ENCODE data around the gene TBCB. TPM values are rescaled to one million over a fixed set of nuclear protein-coding genes. Genes with fewer than 3 reads are reported as not detected.

Gene TBCB
- total RNA-seq, 1 donor from 2014 or later = 129 TPM

DNA sequence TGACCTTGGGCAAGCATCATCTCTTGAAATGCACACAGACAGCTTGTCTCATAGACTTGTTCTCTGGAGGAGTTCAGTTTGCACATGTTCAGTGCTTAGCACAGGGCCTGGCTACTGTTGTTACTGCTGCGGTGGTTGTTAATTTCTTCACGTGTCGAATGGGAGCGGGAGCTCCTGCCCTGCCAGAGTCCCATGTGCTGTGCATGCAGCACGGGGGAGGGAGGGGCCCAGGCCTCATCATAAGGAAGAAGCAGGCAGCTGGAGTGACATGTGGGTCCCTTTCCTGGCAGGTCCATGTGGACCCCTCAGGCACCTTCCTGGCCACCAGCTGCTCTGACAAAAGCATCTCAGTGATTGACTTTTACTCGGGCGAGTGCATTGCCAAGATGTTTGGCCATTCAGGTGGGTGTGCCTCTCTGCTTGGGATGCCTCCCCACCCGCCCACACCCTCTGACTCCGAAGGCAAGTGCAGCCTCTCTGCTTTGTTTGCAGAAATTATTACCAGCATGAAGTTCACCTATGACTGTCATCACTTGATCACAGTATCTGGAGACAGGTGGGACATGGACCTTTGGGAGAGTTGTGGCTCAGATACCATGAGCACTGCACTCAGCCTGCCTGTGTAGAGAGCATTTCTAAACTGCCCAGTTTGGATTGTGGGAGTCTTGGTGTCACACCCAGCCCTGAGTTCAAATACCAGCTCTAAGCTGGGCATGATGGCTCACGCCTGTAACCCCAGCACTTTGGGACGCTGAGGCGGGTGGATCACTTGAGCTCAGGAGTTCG is 24.2 kb upstream of the TBCB start:
- Mint-ChIP-seq H3K27me3 (no peaks in the 10 kb centered on the region), H3K27ac (no peak overlapping the region), H3K4me3 (no peak overlapping the region), H3K36me3 (ENCODE audit: low read depth) (peaks cover 40% of the 10 kb centered on the region), H3K4me1 (peaks cover 13% of the 10 kb centered on the region), H3K9me3 (no peaks in the 10 kb centered on the region)
- DNase-seq = no peak
- intact Hi-C loops (cut with micrococcal nuclease) = no loop called here

DNA sequence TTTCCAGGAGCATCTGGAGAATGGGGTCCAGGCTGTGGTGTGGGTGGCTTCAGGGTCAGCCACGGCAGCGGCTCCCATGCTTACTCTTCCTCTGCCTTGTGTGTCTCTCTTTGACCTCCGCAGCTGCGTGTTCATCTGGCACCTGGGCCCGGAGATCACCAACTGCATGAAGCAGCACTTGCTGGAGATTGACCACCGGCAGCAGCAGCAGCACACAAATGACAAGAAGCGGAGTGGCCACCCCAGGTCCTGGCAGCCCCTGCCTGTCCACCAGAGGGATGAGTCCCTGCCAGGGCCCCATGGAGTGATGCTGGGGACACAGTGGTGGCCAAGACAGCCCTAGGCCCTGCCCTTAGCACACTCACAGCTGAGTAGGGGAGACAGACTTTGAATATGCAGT is 22.7 kb upstream of the TBCB start:
- peaks cover 45% of the 10 kb centered on the region for H3K36me3 Mint-ChIP-seq (ENCODE audit: low read depth)
- no peak overlapping the region for H3K4me3 Mint-ChIP-seq
- H3K9me3 Mint-ChIP-seq = no peaks in the 10 kb centered on the region
- peaks cover 13% of the 10 kb centered on the region for H3K4me1 Mint-ChIP-seq
- DNase-seq = no peak
- H3K27ac Mint-ChIP-seq = peak overlapping the region; percentile 68
- intact Hi-C loops (cut with micrococcal nuclease) = no loop called here
- H3K27me3 Mint-ChIP-seq = no peaks in the 10 kb centered on the region

DNA sequence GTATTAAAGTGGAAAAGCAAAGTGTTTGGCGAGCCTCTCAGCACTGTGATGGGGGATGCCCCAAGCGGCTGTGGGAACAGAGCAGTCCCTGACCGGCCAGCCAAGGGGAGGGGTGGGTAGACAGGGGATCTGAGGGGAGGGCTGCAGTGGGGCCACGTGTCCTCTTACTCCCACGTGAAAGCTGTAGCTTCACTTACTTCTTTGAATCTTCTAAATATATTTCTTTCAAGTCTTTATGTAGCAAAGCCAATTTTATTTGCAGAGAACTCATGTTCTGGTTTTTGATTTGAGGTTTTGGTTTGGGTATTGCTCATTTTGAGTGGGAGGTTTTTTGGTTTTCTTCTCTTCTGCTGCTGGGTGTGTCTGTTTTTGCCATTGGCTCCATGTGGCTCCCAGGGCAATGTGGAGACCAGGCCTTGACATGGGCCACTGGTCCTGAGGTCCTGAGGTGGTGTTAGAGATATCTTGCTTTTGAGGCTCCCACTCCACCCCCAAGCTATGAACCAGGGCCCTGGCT is 22.1 kb upstream of the TBCB start:
- intact Hi-C loops (cut with micrococcal nuclease) = no loop called here
- H3K27me3 Mint-ChIP-seq = no peaks in the 10 kb centered on the region
- H3K4me3 Mint-ChIP-seq = no peak overlapping the region
- peaks cover 42% of the 10 kb centered on the region for H3K36me3 Mint-ChIP-seq (ENCODE audit: low read depth)
- peak overlapping the region; percentile 68 for H3K27ac Mint-ChIP-seq
- peaks cover 13% of the 10 kb centered on the region for H3K4me1 Mint-ChIP-seq
- DNase-seq = no peak
- H3K9me3 Mint-ChIP-seq = no peaks in the 10 kb centered on the region

DNA sequence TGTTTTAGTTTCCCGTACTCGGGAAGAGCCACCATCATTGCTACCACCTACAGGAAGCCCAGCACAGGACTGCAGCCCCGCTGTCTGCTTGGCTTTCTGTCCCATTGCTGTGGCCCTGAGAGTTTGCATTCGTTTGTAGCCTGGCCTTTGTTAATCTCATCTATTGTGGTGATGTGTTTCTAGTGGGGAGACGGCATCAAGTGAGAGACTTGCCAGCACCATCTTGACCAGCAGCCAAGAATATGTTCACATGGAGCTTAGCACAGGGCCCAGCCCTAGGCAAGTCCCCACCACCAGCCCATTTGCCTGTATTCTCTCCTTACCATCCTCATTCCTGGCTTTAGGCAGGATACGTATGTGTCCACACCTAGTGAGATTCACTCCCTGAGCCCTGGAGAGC is 21.6 kb upstream of the TBCB start:
- intact Hi-C loops (cut with micrococcal nuclease) = no loop called here
- Mint-ChIP-seq H3K27ac (peak overlapping the region; percentile 68), H3K27me3 (no peaks in the 10 kb centered on the region), H3K4me3 (no peak overlapping the region), H3K4me1 (peaks cover 13% of the 10 kb centered on the region), H3K9me3 (no peaks in the 10 kb centered on the region), H3K36me3 (ENCODE audit: low read depth) (peaks cover 44% of the 10 kb centered on the region)
- no peak for DNase-seq

DNA sequence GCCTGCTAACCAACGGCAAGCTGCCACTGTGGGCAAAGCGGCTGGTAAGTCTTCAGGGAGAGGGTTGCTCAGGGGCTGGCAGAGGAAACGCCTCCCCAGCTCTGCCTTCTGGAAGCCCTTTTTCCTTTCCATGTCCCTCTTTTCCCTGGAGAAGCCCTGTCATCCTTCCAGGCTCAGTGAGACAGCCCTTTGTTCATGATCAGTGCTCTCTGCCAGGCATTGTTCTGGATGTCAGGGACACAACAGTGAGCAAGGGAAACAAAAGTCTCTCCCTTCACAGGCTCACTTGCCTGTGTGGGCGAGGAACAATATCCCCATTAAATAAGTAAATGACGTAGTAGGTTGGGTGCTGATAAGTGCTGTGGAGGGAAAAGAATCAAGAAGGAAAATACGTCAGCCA is 18.2 kb upstream of the TBCB start:
- no peak for DNase-seq
- Mint-ChIP-seq H3K27me3 (no peaks in the 10 kb centered on the region), H3K9me3 (no peaks in the 10 kb centered on the region), H3K27ac (no peak overlapping the region), H3K36me3 (ENCODE audit: low read depth) (peaks cover 36% of the 10 kb centered on the region), H3K4me3 (no peak overlapping the region), H3K4me1 (peaks cover 13% of the 10 kb centered on the region)
- intact Hi-C loops (cut with micrococcal nuclease) = no loop called here

DNA sequence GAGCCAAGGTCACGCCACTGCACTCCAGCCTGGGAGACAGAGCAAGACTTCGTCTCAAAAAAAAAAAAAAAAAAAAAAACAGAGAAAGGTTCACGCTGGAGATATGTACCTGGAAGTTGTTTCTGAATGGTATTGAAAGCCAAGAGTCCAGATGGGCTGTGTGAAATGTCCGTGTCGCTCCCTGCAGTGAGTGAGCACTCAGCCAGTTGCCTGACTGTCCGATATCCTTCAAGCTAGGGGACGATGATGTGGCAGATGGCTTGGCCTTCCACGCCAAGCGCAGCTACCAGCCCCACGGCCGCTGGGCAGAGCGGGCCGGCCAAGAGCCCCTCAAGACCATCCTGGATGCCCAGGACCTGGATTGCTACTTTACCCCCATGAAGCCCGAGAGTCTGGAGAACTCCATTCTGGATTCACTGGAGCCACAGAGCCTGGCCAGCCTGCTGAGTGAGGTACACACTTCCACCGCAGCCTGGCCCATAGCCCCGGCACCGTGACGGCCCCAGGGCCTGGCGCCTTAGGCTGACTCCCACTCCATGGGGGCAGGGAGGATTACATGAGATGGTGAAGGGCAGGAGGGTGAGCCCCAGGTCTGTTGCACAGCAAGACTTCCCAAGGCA is 16.0 kb upstream of the TBCB start:
- DNase-seq = no peak
- no peak overlapping the region for H3K27ac Mint-ChIP-seq
- no peaks in the 10 kb centered on the region for H3K27me3 Mint-ChIP-seq
- H3K4me1 Mint-ChIP-seq = no peaks in the 10 kb centered on the region
- no peaks in the 10 kb centered on the region for H3K9me3 Mint-ChIP-seq
- H3K4me3 Mint-ChIP-seq = no peak overlapping the region
- H3K36me3 Mint-ChIP-seq (ENCODE audit: low read depth) = peaks cover 33% of the 10 kb centered on the region
- intact Hi-C loops (cut with micrococcal nuclease) = no loop called here

DNA sequence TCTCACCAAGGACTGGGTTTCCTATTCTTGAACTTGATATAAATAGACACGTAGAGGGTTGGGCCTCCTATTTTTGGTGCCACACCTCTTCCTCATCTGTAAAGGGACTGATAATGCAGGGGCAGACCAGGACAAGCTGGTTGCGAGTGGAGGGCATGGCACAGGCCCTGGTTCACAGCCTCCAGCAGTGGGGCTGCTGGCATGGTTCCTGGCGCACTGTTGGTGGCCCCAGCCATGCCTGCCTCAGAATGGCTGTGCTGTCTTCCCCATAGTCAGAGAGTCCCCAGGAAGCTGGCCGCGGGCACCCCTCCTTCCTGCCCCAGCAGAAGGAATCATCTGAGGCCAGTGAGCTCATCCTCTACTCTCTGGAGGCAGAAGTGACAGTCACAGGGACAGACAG is 14.8 kb upstream of the TBCB start:
- intact Hi-C loops (cut with micrococcal nuclease) = no loop called here
- Mint-ChIP-seq H3K4me3 (no peak overlapping the region), H3K36me3 (ENCODE audit: low read depth) (peaks cover 30% of the 10 kb centered on the region), H3K9me3 (no peaks in the 10 kb centered on the region), H3K4me1 (no peaks in the 10 kb centered on the region), H3K27ac (no peak overlapping the region), H3K27me3 (no peaks in the 10 kb centered on the region)
- DNase-seq = no peak

DNA sequence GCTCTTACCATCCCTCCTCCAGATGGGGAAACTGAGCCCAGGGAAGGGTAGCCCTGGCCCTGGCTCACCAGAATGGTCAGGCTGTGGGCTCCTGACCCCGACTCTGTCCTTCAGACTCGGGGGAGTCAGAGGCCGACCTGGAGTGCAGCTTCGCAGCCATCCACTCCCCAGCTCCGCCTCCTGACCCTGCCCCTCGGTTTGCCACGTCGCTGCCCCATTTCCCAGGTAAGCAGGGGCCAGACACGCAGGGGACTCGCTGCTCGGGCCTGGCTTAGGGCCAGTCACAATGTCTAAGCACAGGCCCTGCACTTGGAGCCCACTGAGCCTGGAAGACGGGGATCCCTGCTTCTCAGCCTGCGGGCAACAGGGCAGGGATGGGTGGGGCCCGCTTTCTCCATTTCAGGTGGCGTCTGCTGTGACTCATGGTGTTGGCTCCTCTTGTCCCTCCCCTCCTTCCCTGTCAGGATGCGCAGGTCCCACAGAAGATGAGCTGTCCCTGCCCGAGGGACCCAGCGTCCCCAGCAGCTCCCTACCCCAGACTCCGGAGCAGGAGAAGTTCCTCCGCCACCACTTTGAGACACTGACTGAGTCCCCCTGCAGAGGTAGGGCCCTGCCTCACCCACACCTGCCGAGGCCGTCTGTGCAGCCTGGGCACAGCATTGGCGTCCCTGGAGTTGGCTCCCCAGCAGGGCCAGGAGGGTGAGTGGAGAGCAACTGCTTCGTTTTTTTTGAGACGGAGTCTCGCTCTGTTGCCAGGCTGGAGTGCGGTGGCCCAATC is 13.5 kb upstream of the TBCB start:
- intact Hi-C loops (cut with micrococcal nuclease) = no loop called here
- Mint-ChIP-seq H3K4me3 (no peak overlapping the region), H3K27ac (no peak overlapping the region), H3K9me3 (no peaks in the 10 kb centered on the region), H3K27me3 (no peaks in the 10 kb centered on the region), H3K4me1 (no peaks in the 10 kb centered on the region), H3K36me3 (ENCODE audit: low read depth) (peaks cover 34% of the 10 kb centered on the region)
- no peak for DNase-seq

DNA sequence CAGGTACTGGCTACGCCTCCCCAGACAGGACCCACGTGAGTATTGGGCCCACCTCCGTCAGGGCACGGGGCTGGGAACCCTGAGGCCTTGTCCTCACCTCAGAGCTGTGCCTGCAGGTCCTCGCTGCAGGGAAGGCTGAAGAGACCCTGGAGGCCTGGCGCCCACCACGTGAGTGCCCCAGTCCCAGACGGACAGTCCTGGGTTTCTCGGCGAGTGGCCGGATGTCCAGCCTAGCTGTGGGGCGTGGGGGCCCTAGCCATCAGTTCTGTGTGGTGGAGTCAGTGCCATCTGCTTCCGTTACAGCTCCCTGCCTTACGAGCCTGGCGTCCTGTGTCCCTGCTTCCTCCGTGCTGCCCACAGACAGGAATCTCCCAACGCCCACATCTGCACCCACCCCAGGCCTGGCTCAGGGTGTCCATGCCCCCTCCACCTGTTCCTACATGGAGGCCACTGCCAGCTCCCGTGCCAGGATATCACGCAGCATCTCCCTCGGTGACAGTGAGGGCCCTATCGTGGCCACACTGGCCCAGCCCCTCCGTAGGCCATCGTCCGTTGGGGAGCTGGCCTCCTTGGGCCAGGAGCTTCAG is 12.1 kb upstream of the TBCB start:
- Mint-ChIP-seq H3K4me3 (no peak overlapping the region), H3K36me3 (ENCODE audit: low read depth) (peaks cover 32% of the 10 kb centered on the region), H3K27me3 (no peaks in the 10 kb centered on the region), H3K4me1 (no peaks in the 10 kb centered on the region), H3K9me3 (no peaks in the 10 kb centered on the region), H3K27ac (no peak overlapping the region)
- no peak for DNase-seq
- intact Hi-C loops (cut with micrococcal nuclease) = no loop called here

DNA sequence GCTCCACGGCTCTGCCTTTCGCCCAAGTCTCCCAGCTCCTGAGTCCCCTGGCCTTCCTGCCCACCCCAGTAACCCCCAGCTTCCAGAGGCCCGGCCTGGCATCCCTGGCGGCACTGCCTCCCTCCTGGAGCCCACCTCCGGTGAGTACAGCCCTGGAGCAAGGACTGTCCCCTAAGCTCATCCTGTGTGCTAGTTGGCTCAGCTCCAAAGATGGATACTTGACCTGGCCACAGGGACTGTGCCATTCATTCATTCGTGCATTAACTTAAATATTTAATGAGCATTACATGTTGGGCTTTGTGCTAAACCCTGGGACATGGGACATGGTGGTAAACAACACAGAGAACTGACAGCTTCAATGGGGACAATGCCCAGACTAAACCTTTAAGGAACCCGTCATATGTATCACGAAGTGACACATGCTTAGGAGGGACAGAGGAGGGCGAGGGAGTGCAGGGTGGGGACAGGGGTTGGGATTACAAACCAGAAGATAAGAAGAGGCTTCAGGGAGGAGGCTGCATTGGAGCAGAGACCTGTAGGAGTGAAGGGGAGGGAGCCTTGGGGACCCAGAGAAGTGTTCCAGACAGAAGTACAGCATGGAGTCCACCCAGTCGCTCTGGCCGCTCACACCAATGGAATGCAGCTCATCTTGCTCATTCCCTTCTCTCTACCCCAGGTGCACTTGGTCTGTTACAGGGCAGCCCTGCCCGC is 11.3 kb upstream of the TBCB start:
- Mint-ChIP-seq H3K4me1 (no peaks in the 10 kb centered on the region), H3K27me3 (no peaks in the 10 kb centered on the region), H3K36me3 (ENCODE audit: low read depth) (peaks cover 30% of the 10 kb centered on the region), H3K9me3 (no peaks in the 10 kb centered on the region), H3K4me3 (no peak overlapping the region), H3K27ac (peak overlapping the region; percentile 29)
- DNase-seq = no peak
- intact Hi-C loops (cut with micrococcal nuclease) = no loop called here

DNA sequence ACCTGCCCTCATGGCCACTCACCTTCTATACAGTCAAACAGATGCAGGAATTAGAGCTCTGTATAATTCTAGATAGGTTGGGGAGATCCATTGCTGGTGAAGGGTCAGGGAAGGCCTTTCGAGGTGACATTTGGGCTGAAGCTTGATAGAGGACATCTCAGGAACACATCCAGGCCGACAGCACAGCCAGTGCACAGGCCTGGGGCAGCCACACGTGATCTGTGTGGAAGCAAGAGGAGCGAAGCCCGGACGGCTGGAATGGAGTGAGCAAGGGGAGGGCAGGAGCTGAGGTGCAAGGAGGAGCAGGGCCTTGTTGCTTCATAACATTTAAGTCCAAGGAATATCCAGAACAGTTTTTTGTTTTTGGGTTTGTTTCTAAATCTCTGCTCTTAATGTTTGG is 8.8 kb upstream of the TBCB start:
- DNase-seq = no peak
- H3K36me3 Mint-ChIP-seq (ENCODE audit: low read depth) = peaks cover 23% of the 10 kb centered on the region
- H3K4me1 Mint-ChIP-seq = no peaks in the 10 kb centered on the region
- H3K27ac Mint-ChIP-seq = no peak overlapping the region
- H3K9me3 Mint-ChIP-seq = no peaks in the 10 kb centered on the region
- intact Hi-C loops (cut with micrococcal nuclease) = no loop called here
- no peaks in the 10 kb centered on the region for H3K27me3 Mint-ChIP-seq
- no peak overlapping the region for H3K4me3 Mint-ChIP-seq

DNA sequence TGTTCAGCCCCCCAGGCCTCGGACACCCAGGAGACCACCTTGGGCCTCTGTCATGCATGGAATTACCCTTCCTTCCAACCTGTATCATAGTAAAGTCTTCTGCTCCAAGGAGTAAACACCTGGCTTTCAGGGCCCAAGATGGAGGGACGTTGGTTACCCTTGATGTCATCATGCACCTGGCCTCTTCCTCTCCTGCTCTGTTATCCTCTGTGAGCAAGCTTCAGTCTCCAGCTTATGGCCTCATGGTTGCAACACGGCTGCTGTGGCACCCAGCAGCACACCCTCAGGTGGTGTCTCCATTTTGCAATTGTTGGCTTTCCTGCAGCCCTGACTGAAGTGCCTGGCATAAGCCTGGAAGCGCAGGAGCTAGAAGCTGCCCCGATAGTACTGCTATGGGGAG is 8.3 kb upstream of the TBCB start:
- H3K27me3 Mint-ChIP-seq = no peaks in the 10 kb centered on the region
- no peak overlapping the region for H3K4me3 Mint-ChIP-seq
- peaks cover 26% of the 10 kb centered on the region for H3K36me3 Mint-ChIP-seq (ENCODE audit: low read depth)
- no peak for DNase-seq
- H3K4me1 Mint-ChIP-seq = no peaks in the 10 kb centered on the region
- H3K27ac Mint-ChIP-seq = no peak overlapping the region
- H3K9me3 Mint-ChIP-seq = no peaks in the 10 kb centered on the region
- intact Hi-C loops (cut with micrococcal nuclease) = no loop called here

DNA sequence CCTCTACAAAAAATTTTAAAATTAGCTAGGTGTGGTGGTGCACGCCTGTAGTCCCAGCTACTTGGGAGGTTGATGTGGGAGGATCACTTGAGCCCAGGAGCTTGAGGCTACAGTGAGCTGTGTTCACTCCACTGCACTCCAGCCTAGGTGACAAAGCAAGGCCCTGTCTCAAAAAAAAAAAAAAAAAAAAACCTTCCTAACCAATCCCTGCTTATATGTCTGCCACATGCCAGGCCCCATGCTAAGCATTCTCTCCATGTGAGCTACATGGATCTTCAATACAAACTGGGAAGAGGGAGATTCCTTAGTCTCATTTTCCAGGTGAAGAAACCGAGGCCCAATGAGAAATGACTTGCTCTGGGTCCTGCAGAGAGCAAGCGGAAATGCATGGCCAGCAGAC is 6.6 kb upstream of the TBCB start:
- H3K4me3 Mint-ChIP-seq = no peak overlapping the region
- no peak for DNase-seq
- H3K27ac Mint-ChIP-seq = no peak overlapping the region
- peaks cover 6% of the 10 kb centered on the region for H3K4me1 Mint-ChIP-seq
- intact Hi-C loops (cut with micrococcal nuclease) = no loop called here
- H3K27me3 Mint-ChIP-seq = no peaks in the 10 kb centered on the region
- no peaks in the 10 kb centered on the region for H3K9me3 Mint-ChIP-seq
- H3K36me3 Mint-ChIP-seq (ENCODE audit: low read depth) = peaks cover 31% of the 10 kb centered on the region
